HCT116 (cell line): ENCODE results near the gene ZC3H13.

Experiments
- CTCF ChIP-seq, 3 experiments: fragments of 200-600 bp in 1 of 3; sonication (generic) in 1 of 3; IDR thresholded peaks in 2 of 3; conservative IDR thresholded peaks in 1 of 3; 2 replicates each; pipeline ENCODE4 v1.5.1; 2012 to 2017; ENCODE audit warnings: low read depth in 2 of 3, low read length in 2 of 3, antibody characterized with exemption in 1 of 3, borderline replicate concordance in 1 of 3, control low read depth in 1 of 3, mild to moderate bottlenecking in 1 of 3, mixed read lengths in 1 of 3, mixed run types in 1 of 3, moderate library complexity in 1 of 3; ENCODE audit not compliant: insufficient read depth in 1 of 3
- MAX ChIP-seq: IDR thresholded peaks from 2 replicates; pipeline ENCODE4 v1.6.1; 2012
- POLR2A ChIP-seq: IDR thresholded peaks from 2 replicates; pipeline ENCODE4 v1.7.0; 2011; ENCODE audit warnings: borderline replicate concordance; ENCODE audit not compliant: insufficient read depth, insufficient read length; ENCODE audit errors: extremely low read depth
- POLR2AphosphoS5 ChIP-seq: IDR thresholded peaks from 2 replicates; pipeline ENCODE4 v1.6.1; 2011; ENCODE audit warnings: mild to moderate bottlenecking, low read depth, low read length, moderate library complexity

GRCh38 chr13:46094478-46094877 lies 41.9 kb upstream of the ZC3H13 start:
- TF ChIP-seq CTCF (IDR thresholded peaks at IDR 0.05 in 2 of 3, conservative IDR thresholded peaks at IDR 0.05 in 1 of 3; ENCODE audit: borderline replicate concordance in 1 of 3, insufficient read depth in 1 of 3, low read depth in 2 of 3, low read length in 2 of 3) (no peak), POLR2A (no peak), POLR2AphosphoS5 (no peak), MAX (no peak)
